A673 (cell line): Measurements from ENCODE around the gene XYLT1. TPM values are rescaled to one million over a fixed set of nuclear protein-coding genes. Genes with fewer than 3 reads are reported as not detected.

ENCODE experiments used
- BruUV-seq: library from RNA; stranded (reverse); fragments of 400-500 nt; replicated peaks from 2 replicates; lab custom pipeline; 2021; lab: Mats Ljungman, UMichigan
- CTCF ChIA-PET: fragments of 300-600 bp; sonication (Branson Sonifier 250); formaldehyde crosslinking; loops from one replicate; lab custom pipeline; 2022; ENCODE audit warnings: antibody characterized with exemption; lab: Charles Lee
- POLR2A ChIA-PET: fragments of 300-600 bp; sonication (Branson Sonifier 250); formaldehyde crosslinking; loops from one replicate; lab custom pipeline; 2022; ENCODE audit warnings: antibody characterized with exemption; ENCODE audit not compliant: low non-redundant PET; lab: Charles Lee
- DNase-seq: peaks from one replicate; pipeline ENCODE4 v3.0.0-alpha.2; 2015; ENCODE audit warnings: low spot score
- H3K27ac ChIP-seq: fragments of 200-600 bp; sonication (generic); 2 replicates; pipeline ENCODE4 v1.5.1; 2016; ENCODE audit warnings: mixed run types, low read depth, mild to moderate bottlenecking, mixed read lengths, antibody characterized with exemption, low read length; ENCODE audit not compliant: poor library complexity, severe bottlenecking
- H3K27me3 ChIP-seq: fragments of 200-600 bp; sonication (generic); replicated peaks from 2 replicates; pipeline ENCODE4 v1.6.1; 2017; ENCODE audit warnings: mixed run types, low read depth, mild to moderate bottlenecking, mixed read lengths, antibody characterized with exemption, low read length; ENCODE audit not compliant: insufficient read depth, poor library complexity
- H3K36me3 ChIP-seq: fragments of 200-600 bp; sonication (generic); 2 replicates; pipeline ENCODE4 v1.6.1; 2016; ENCODE audit warnings: mixed run types, mild to moderate bottlenecking, mixed read lengths, antibody characterized with exemption, low read length; ENCODE audit not compliant: insufficient read depth, poor library complexity, severe bottlenecking
- H3K4me1 ChIP-seq: fragments of 200-600 bp; sonication (generic); 2 replicates; pipeline ENCODE4 v1.6.1; 2017; ENCODE audit warnings: mixed run types, mild to moderate bottlenecking, mixed read lengths, antibody characterized with exemption, low read length; ENCODE audit not compliant: insufficient read depth, poor library complexity, severe bottlenecking
- H3K4me3 ChIP-seq: fragments of 200-600 bp; sonication (generic); 2 replicates; pipeline ENCODE4 v1.5.1; 2016; ENCODE audit warnings: low read depth, mixed run types, mild to moderate bottlenecking, mixed read lengths, low read length; ENCODE audit not compliant: poor library complexity, severe bottlenecking
- H3K9me3 ChIP-seq: fragments of 200-600 bp; sonication (generic); 2 replicates; pipeline ENCODE4 v1.6.1; 2016; ENCODE audit warnings: mixed run types, low read depth, mild to moderate bottlenecking, mixed read lengths, antibody characterized with exemption, low read length; ENCODE audit not compliant: poor library complexity, severe bottlenecking
- CTCF ChIP-seq: fragments of 300-800, 200-600 bp; sonication (generic); conservative IDR thresholded peaks from 2 replicates; pipeline ENCODE4 v1.5.1; 2017; ENCODE audit warnings: low read depth, mild to moderate bottlenecking, antibody characterized with exemption, low read length, moderate library complexity, mixed read lengths
- EZH2 ChIP-seq: fragments of 200-600 bp; sonication (generic); IDR thresholded peaks from 2 replicates; pipeline ENCODE4 v1.6.1; 2017; ENCODE audit warnings: borderline replicate concordance, low read depth, mild to moderate bottlenecking, mixed read lengths, antibody characterized with exemption, low read length; ENCODE audit not compliant: poor library complexity, severe bottlenecking
- intact Hi-C: fragments of 100-400 bp; cut with micrococcal nuclease; formaldehyde crosslinking; loops from one replicate; pipeline ENCODE4 v1.10.0; 2022; ENCODE audit not compliant: unreplicated experiment
- total RNA-seq: library from RNA; stranded (reverse); gene quantifications from 2 replicates; pipeline ENCODE4 v1.2.3, GENCODE V29; 2021

Gene XYLT1
- total RNA-seq, 1 experiment from 2014 or later, result 0.64 TPM

DNA sequence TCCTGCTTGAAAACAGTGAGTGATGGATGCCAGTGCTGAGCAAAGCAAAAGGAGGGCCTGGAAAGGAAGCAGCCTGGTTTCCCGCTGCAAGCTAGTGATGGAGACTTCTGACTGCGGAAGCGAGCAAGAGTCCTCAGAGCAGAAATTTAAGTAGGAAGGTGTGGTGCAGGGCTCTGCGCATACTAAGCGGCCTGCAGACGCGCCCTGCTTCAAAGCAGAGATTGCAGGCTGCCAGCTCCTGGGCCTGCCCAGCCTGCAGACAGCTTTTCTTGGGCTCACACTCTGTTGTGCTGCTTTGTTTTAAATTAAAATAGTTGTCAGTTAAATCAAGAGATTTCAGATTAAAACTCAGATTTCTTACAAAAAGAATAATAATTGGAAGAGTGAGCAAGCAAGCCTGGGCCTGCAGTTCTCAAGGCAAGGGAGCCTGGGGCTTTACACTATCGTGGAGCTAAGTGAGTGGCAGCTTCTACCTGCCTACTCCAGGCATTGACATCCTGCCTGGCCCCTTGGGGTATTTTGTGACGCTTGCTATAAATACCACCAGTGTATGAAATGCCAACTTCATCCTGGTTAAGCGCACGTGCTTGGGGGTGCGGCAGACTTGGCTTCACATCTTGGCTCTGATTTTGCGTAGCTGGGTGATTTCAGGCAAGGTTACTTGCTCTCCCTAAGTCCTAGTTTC lies 237.3 kb downstream of the XYLT1 start:
- intact Hi-C loops, result no loop called here
- H3K36me3 ChIP-seq, result no peaks in the 10 kb centered on the region
- TF ChIP-seq CTCF, result no peak
- no peak for TF ChIP-seq EZH2
- POLR2A ChIA-PET, result no interaction called here
- no peaks in the 10 kb centered on the region for H3K27me3 ChIP-seq
- H3K9me3 ChIP-seq, result no peaks in the 10 kb centered on the region
- no peak for DNase-seq
- no peak overlapping the region for H3K4me3 ChIP-seq
- BruUV-seq, result no TSS peak
- H3K4me1 ChIP-seq, result no peaks in the 10 kb centered on the region
- CTCF ChIA-PET, result no interaction called here
- H3K27ac ChIP-seq, result no peak overlapping the region

GRCh38 chr16:17232487-17232886 lies 238.3 kb downstream of the XYLT1 start:
- CTCF ChIA-PET, result no interaction called here
- BruUV-seq, result no TSS peak

DNA sequence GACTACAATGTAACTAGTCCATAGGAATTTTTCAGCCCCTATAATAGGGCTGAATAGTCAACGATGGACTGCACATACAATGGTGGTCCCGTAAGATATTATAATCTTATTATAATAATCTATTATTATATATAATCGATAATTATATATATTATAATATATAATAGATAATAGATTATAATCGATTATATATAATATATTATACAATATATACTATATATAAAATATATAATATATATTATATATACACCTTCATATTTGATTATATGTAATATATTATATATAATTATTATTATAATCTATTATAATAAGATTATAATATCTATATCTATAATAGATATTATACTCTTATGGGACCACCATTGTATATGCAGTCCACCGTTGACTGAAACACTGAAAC lies 238.8 kb downstream of the XYLT1 start:
- intact Hi-C loops, result no loop called here
- H3K4me3 ChIP-seq, result no peak overlapping the region
- no peaks in the 10 kb centered on the region for H3K36me3 ChIP-seq
- POLR2A ChIA-PET, result no interaction called here
- H3K4me1 ChIP-seq, result no peaks in the 10 kb centered on the region
- no peaks in the 10 kb centered on the region for H3K9me3 ChIP-seq
- CTCF ChIA-PET, result no interaction called here
- H3K27me3 ChIP-seq, result no peaks in the 10 kb centered on the region
- TF ChIP-seq EZH2 (no peak), CTCF (no peak)
- no TSS peak for BruUV-seq
- H3K27ac ChIP-seq, result no peak overlapping the region
- DNase-seq, result no peak

More at GRCh38 chr16:17232487-17232886, 238.3 kb downstream of the XYLT1 start:
- POLR2A ChIA-PET, result no interaction called here
- intact Hi-C loops, result no loop called here
- Histone ChIP-seq H3K27ac (no peak overlapping the region), H3K4me3 (no peak overlapping the region), H3K27me3 (no peaks in the 10 kb centered on the region), H3K9me3 (no peaks in the 10 kb centered on the region), H3K36me3 (no peaks in the 10 kb centered on the region), H3K4me1 (no peaks in the 10 kb centered on the region)
- TF ChIP-seq CTCF, result no peak
- no peak for TF ChIP-seq EZH2
- no peak for DNase-seq
